ENCODE data around the gene ZNF521.

The ZNF521 gene

GRCh38 chr18:25335062-25335461 lies 16.9 kb downstream of the ZNF521 start:
- no peak for DNase-seq

- DNase-seq, result no peak
These were observed 17.4 kb downstream of the ZNF521 start for GRCh38 chr18:25334588-25334987.

GRCh38 chr18:25332002-25332401 lies 20.0 kb downstream of the ZNF521 start:
- no peak for DNase-seq

- DNase-seq, result no peak
These were observed 22.2 kb downstream of the ZNF521 start for GRCh38 chr18:25329783-25330182.

GRCh38 chr18:25327584-25327983 lies 24.4 kb downstream of the ZNF521 start:
- no peak for DNase-seq

GRCh38 chr18:25326361-25326952 lies 25.5 kb downstream of the ZNF521 start:
- no peak for DNase-seq

- no peak for DNase-seq
These were observed 29.2 kb downstream of the ZNF521 start for GRCh38 chr18:25322806-25323205.

- DNase-seq, result no peak
These were observed 35.5 kb downstream of the ZNF521 start for GRCh38 chr18:25316381-25317018.

GRCh38 chr18:25314838-25315190 lies 37.2 kb downstream of the ZNF521 start:
- DNase-seq, result no peak

- DNase-seq, result no peak
These were observed 37.7 kb downstream of the ZNF521 start for GRCh38 chr18:25314151-25314837.

- no peak for DNase-seq
These were observed 38.7 kb downstream of the ZNF521 start for GRCh38 chr18:25313268-25313667.

GRCh38 chr18:25310045-25310444 lies 41.9 kb downstream of the ZNF521 start:
- DNase-seq, result no peak

- no peak for DNase-seq
These were observed 43.6 kb downstream of the ZNF521 start for GRCh38 chr18:25308381-25308780.

- no peak for DNase-seq
These were observed 44.8 kb downstream of the ZNF521 start for GRCh38 chr18:25307192-25307591.

- no peak for DNase-seq
These were observed 45.3 kb downstream of the ZNF521 start for GRCh38 chr18:25306671-25307070.

- DNase-seq, result no peak
These were observed 46.4 kb downstream of the ZNF521 start for GRCh38 chr18:25305584-25305983.

GRCh38 chr18:25300492-25300891 lies 51.5 kb downstream of the ZNF521 start:
- no peak for DNase-seq

GRCh38 chr18:25299426-25300300 lies 52.3 kb downstream of the ZNF521 start:
- DNase-seq, result no peak

GRCh38 chr18:25298853-25299274 lies 53.1 kb downstream of the ZNF521 start:
- no peak for DNase-seq

GRCh38 chr18:25295624-25296138 lies 56.3 kb downstream of the ZNF521 start:
- DNase-seq, result no peak

- no peak for DNase-seq
These were observed 60.8 kb downstream of the ZNF521 start for GRCh38 chr18:25291150-25291549.

- no peak for DNase-seq
These were observed 62.9 kb downstream of the ZNF521 start for GRCh38 chr18:25289001-25289631.

Data from 8988T (cell line).